ENCODE measurements around the gene TRMT2A.
"Not testable (repeated sequence)": the region's sequence is repeated elsewhere in the genome, so short reads cannot be mapped to it uniquely, and the experiment has no call there.

TRMT2A gene

GRCh38 chr22:20068640-20069039 lies 48.4 kb downstream of the TRMT2A start:
- Histone ChIP-seq H3K4me2 (ENCODE audit: low read depth, low read length) (no peak overlapping the region), H3K9ac (ENCODE audit: low read length) (no peak overlapping the region)

GRCh38 chr22:20067384-20067682 lies 49.7 kb downstream of the TRMT2A start:
- H3K9me2 ChIP-seq (replicated peaks; ENCODE audit: insufficient read depth, low read length) = not testable (repeated sequence)

More at GRCh38 chr22:20068640-20069039, 48.4 kb downstream of the TRMT2A start:
- DNase-seq = no peak
- Histone ChIP-seq H2AFZ (ENCODE audit: low read length) (no peak overlapping the region), H3K27ac (ENCODE audit: low read length) (no peak overlapping the region), H3K9me3 (replicated peaks; ENCODE audit: insufficient read depth, low read length) (no peaks in the 10 kb centered on the region), H4K20me1 (ENCODE audit: insufficient read depth, low read length) (no peaks in the 10 kb centered on the region), H3K27me3 (replicated peaks; ENCODE audit: insufficient read depth, low read length) (no peaks in the 10 kb centered on the region), H3K36me3 (replicated peaks; ENCODE audit: insufficient read depth, low read length) (no peaks in the 10 kb centered on the region), H3F3A (ENCODE audit: insufficient read depth, low read length) (no peaks in the 10 kb centered on the region), H3K4me3 (ENCODE audit: low read length) (no peak overlapping the region), H3K9me2 (replicated peaks; ENCODE audit: insufficient read depth, low read length) (no peaks in the 10 kb centered on the region), H3K4me1 (ENCODE audit: low read length) (no peaks in the 10 kb centered on the region), H3K79me2 (ENCODE audit: low read length) (no peaks in the 10 kb centered on the region)
- TF ChIP-seq EZH2phosphoT487 (IDR thresholded peaks at IDR 0.05; ENCODE audit: low read length) = no peak

GRCh38 chr22:20066617-20067383 lies 50.2 kb downstream of the TRMT2A start:
- H3K4me3 ChIP-seq (ENCODE audit: low read length) = no peak overlapping the region
- H2AFZ ChIP-seq (ENCODE audit: low read length) = no peak overlapping the region
- H3F3A ChIP-seq (ENCODE audit: insufficient read depth, low read length) = no peaks in the 10 kb centered on the region
- H3K9ac ChIP-seq (ENCODE audit: low read length) = no peak overlapping the region
- no peaks in the 10 kb centered on the region for H3K4me1 ChIP-seq (ENCODE audit: low read length)
- TF ChIP-seq EZH2phosphoT487 (IDR thresholded peaks at IDR 0.05; ENCODE audit: low read length) = no peak
- TF ChIP-seq EZH2 (optimal IDR thresholded peaks at IDR 0.05; ENCODE audit: low read depth, low read length) = no peak
- TF ChIP-seq, protein P1, sequence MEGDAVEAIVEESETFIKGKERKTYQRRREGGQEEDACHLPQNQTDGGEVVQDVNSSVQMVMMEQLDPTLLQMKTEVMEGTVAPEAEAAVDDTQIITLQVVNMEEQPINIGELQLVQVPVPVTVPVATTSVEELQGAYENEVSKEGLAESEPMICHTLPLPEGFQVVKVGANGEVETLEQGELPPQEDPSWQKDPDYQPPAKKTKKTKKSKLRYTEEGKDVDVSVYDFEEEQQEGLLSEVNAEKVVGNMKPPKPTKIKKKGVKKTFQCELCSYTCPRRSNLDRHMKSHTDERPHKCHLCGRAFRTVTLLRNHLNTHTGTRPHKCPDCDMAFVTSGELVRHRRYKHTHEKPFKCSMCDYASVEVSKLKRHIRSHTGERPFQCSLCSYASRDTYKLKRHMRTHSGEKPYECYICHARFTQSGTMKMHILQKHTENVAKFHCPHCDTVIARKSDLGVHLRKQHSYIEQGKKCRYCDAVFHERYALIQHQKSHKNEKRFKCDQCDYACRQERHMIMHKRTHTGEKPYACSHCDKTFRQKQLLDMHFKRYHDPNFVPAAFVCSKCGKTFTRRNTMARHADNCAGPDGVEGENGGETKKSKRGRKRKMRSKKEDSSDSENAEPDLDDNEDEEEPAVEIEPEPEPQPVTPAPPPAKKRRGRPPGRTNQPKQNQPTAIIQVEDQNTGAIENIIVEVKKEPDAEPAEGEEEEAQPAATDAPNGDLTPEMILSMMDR (IDR thresholded peaks at IDR 0.05; ENCODE audit: low read length) = no peak
- no peaks in the 10 kb centered on the region for H3K79me2 ChIP-seq (ENCODE audit: low read length)
- H3K36me3 ChIP-seq (replicated peaks; ENCODE audit: insufficient read depth, low read length) = no peaks in the 10 kb centered on the region
- H3K9me2 ChIP-seq (replicated peaks; ENCODE audit: insufficient read depth, low read length) = no peaks in the 10 kb centered on the region
- no peaks in the 10 kb centered on the region for H4K20me1 ChIP-seq (ENCODE audit: insufficient read depth, low read length)
- H3K9me3 ChIP-seq (replicated peaks; ENCODE audit: insufficient read depth, low read length) = no peaks in the 10 kb centered on the region
- H3K27me3 ChIP-seq (replicated peaks; ENCODE audit: insufficient read depth, low read length) = no peaks in the 10 kb centered on the region
- H3K27ac ChIP-seq (ENCODE audit: low read length) = no peak overlapping the region
- no peak for DNase-seq
- no peak overlapping the region for H3K4me2 ChIP-seq (ENCODE audit: low read depth, low read length)

More at GRCh38 chr22:20067384-20067682, 49.7 kb downstream of the TRMT2A start:
- H3K9ac ChIP-seq (ENCODE audit: low read length); H3K4me3 ChIP-seq (ENCODE audit: low read length); H3K4me1 ChIP-seq (ENCODE audit: low read length); H3F3A ChIP-seq (ENCODE audit: insufficient read depth, low read length); H3K36me3 ChIP-seq (replicated peaks; ENCODE audit: insufficient read depth, low read length); H3K27ac ChIP-seq (ENCODE audit: low read length); H3K27me3 ChIP-seq (replicated peaks; ENCODE audit: insufficient read depth, low read length); H3K79me2 ChIP-seq (ENCODE audit: low read length); H3K4me2 ChIP-seq (ENCODE audit: low read depth, low read length); DNase-seq; H2AFZ ChIP-seq (ENCODE audit: low read length); H3K9me3 ChIP-seq (replicated peaks; ENCODE audit: insufficient read depth, low read length); H4K20me1 ChIP-seq (ENCODE audit: insufficient read depth, low read length): not testable (repeated sequence)

GRCh38 chr22:20065896-20066616 lies 51.0 kb downstream of the TRMT2A start:
- Histone ChIP-seq H3K9me2 (replicated peaks; ENCODE audit: insufficient read depth, low read length) (no peaks in the 10 kb centered on the region), H3K4me3 (ENCODE audit: low read length) (no peak overlapping the region), H3F3A (ENCODE audit: insufficient read depth, low read length) (no peaks in the 10 kb centered on the region), H3K27me3 (replicated peaks; ENCODE audit: insufficient read depth, low read length) (no peaks in the 10 kb centered on the region), H3K27ac (ENCODE audit: low read length) (no peak overlapping the region), H3K4me2 (ENCODE audit: low read depth, low read length) (no peak overlapping the region), H3K9me3 (replicated peaks; ENCODE audit: insufficient read depth, low read length) (no peaks in the 10 kb centered on the region), H3K9ac (ENCODE audit: low read length) (no peak overlapping the region), H3K36me3 (replicated peaks; ENCODE audit: insufficient read depth, low read length) (no peaks in the 10 kb centered on the region), H2AFZ (ENCODE audit: low read length) (no peak overlapping the region), H3K4me1 (ENCODE audit: low read length) (no peaks in the 10 kb centered on the region), H4K20me1 (ENCODE audit: insufficient read depth, low read length) (no peaks in the 10 kb centered on the region), H3K79me2 (ENCODE audit: low read length) (no peaks in the 10 kb centered on the region)
- TF ChIP-seq EZH2 (optimal IDR thresholded peaks at IDR 0.05; ENCODE audit: low read depth, low read length) (no peak), EZH2phosphoT487 (IDR thresholded peaks at IDR 0.05; ENCODE audit: low read length) (no peak)
- TF ChIP-seq, protein P1 (IDR thresholded peaks at IDR 0.05; ENCODE audit: low read length) = no peak
- DNase-seq = no peak
